NCI-H2107 treated with DMSO at 0.1 percent for 48 hours (cell line): ENCODE results near the gene PFKFB2.

ENCODE experiments used
- DNase-seq: peaks from one replicate; lab custom pipeline; 2025; ENCODE audit not compliant: unreplicated experiment; lab: John Stamatoyannopoulos, UW

The PFKFB2 gene

GRCh38 chr1:207088701-207089626, 35.9 kb downstream of the PFKFB2 start, which contains the start of gene C4BPB:
Gene C4BPB, plus strand, starts transcription at chr1:207088860. Its CDS starts 672 bp downstream, at chr1:207089532.
- no peak for DNase-seq

GRCh38 chr1:207089627-207090355, 36.7 kb downstream of the PFKFB2 start:
- DNase-seq: no peak

DNA sequence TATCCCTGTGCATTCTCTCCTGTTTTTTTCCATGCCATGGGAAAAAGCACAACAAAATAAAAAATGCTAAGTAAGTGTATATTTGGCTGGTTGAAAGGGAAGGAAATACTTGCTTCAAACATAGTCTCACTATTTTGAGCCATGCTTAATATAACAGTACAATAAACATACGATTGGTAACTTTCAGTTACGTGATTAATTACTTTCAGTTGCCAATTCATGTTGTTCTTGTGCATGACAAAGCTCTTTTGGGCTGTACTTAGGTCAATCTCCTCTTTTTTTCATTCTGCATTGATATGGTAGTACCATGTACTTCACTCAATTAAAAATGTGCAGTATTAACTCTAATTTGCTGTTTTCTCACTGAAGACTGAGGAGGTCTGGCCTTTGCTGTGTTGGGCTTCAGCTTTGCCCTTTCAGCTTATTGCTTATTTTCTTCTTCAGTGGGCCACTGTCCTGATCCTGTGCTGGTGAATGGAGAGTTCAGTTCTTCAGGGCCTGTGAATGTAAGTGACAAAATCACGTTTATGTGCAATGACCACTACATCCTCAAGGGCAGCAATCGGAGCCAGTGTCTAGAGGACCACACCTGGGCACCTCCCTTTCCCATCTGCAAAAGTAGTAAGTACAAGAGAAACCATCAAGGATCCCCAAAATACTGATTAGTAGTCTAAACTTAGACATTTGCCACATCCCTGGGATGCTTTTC, 38.3 kb downstream of the PFKFB2 start:
- no peak for DNase-seq

DNA sequence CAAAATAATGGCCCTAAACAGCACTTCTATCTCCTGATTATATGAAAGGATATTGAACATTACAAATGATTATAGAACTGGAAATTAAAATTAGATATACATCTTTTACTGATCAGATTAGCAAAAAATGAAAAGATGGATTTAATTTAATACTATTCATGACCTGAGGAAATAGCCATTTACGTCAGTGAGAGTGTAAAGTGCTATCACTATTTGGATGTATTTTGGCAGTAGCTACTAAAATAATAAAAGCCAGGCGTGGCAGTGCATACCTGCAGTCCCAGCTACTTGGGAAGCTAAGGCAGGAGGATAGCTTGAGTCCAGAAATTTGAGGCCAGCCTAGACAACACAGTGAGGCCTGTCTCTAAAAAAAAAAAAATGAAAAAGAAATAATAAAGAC, 40.9 kb downstream of the PFKFB2 start:
- no peak for DNase-seq

GRCh38 chr1:207097871-207098324, 44.8 kb downstream of the PFKFB2 start:
- DNase-seq: no peak

DNA sequence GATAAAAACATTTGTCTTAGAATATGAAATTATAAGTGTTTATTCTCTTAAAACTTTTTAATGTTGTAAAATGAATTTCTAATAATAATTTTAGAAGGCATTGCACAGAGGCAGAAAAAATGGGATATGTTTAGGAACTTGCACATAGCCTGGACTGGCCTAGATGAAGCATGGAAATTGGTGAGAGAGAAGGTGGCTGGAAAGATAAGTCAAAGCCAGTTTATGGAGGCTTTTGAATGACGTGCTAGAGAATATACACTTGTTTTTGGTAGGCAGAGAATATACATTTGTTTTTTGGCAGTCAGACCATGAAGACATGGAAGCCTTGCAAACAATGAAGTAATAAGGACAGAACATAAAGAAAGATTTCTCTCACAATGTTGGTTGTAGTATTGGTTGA, 48.6 kb downstream of the PFKFB2 start:
- no peak for DNase-seq

DNA sequence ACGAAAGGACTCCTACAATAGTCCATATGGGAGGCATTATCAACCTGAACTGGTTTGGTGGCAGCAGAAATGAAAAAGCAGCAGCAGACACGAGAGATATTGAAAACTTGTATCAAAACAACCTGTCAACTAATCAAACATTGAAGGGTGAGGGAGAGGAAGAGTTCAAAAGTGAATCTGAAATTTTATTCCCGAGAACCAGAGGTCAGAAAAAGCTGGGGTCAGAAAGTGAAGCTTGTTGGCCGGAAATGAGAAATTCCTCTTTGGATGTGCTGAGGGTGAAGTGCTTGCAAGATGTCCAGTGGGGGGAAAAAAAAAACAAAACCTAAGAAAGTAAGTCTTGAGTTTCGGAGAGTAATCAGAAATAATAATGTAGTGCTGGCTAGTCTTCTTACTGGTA, 49.1 kb downstream of the PFKFB2 start:
- no peak for DNase-seq

DNA sequence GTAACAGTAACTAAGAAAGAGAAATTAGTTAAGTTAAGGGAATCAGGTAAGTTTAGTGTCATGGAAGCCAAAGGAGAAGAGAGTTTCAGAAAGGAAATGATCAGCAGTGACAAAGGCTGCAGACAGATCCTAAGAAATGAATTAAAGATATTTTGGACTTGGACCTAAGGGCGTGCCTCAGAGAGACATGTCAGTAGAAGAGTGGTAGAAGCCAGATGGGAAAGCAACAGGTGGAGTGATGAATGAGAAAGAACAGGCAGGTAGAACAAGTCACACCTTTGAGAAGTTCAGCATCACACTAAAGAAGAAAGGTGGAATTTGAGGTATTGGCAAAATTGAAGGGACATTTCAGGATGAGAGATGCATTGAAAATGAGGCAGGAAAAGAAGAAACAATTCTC, 49.6 kb downstream of the PFKFB2 start:
- no peak for DNase-seq

- DNase-seq: no peak
Observed at GRCh38 chr1:207103892-207104373, 50.9 kb downstream of the PFKFB2 start, which contains the start of gene C4BPA. Gene C4BPA, plus strand, starts transcription at chr1:207104233. Its CDS starts 8,793 bp downstream, at chr1:207113026.

DNA sequence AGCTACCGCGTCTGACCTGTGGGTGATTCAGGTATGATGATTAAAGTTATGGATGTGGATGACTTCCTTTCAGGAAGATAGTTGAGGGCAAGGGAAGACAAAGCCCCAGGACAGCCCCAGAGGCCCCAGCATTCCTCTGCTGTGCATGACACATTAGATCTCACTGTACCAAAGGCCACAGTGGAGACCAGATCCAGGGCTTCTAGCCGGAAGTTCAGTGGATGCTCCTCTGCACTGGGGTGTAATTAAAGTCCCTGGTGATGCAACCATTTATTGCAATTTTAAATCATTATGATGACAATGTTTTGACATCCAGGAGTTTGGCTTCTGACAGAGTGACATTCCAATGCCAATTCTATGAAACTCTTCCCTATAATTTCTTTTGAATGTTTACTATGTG, 55.9 kb downstream of the PFKFB2 start:
- no peak for DNase-seq

DNA sequence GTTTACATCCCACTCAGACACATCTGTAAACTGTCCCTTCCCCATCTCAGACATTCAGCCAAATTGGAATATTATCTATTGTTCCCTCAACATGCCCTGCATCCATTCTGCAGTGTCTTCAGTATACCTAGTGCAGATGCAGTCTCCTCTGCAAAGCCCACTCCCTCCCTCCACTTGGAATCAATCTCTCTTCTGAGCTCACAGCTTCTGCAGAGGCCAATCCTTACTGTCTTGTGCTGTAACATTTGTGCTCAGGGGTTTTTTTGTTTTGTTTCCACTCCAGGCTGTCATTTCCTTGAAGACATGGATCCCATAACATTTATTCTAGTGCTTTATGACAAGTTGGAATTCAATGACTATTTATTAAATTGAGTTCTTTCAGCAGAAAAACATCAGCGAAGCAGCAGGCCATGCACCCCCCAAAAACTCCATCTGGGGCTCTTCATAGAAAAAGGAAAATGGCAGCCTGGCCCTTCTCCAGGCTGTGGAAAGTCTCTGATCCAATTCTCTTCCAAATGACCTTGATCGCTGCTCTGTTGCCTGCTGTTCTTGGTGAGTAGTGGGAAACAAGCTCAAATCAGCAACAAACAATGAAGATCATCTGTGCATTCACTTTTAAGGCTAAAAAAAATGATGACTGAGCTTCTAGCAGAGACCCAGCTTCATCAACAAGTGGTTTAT, 59.7 kb downstream of the PFKFB2 start:
- DNase-seq: no peak

- DNase-seq: no peak
Observed at GRCh38 chr1:207115269-207115668, 62.2 kb downstream of the PFKFB2 start.

- no peak for DNase-seq
Observed at GRCh38 chr1:207124389-207124788, 71.3 kb downstream of the PFKFB2 start.

DNA sequence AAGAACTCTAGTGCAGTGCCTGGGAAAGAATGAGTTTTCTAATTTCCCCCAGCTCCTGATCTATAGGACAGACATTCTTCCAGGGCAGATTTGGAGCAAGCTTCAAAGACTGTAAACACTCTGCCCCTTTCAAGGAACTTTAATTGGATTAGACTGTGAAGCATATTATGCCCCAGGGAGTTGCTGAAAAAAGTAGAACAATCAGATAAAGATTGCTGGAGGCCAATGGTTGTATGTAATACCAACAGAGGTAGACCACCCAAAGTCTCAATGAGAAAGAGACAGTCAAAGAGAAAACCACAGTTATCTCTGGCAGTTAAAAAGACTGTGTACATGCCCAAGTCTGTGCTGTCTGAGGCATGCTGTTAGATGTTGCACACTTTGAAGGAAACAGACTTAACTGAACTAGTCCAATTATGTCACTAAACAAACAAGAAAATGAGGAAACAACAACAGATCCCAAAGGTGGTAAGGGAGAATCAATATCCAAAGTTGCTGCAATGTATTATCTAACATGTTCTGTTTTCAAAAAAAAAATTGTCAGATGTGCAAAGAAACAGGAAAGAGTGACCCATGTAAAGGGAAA, 75.4 kb downstream of the PFKFB2 start:
- no peak for DNase-seq

DNA sequence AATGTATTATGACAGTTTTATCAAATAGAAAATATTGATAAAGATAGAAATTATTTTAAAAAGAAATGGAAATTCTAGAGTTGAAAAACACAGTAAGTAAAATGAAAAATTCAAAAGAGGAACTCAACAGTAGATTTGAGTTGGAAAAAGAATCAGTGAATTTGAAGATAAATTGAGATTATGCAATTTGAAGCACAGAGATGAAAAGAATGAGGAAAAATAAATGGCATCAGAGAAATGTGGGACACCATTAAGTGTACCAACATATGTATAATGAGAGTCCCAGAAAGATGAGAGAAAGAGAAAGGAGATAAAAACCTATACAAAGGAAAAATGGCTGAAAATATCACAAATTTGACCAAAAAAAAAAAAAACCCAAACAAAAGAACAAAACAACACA, 76.0 kb downstream of the PFKFB2 start:
- no peak for DNase-seq
